ENCODE data around the gene ZDHHC20.

ZDHHC20 gene

GRCh38 chr13:21458813-21459701 lies at the start of gene ZDHHC20:
Gene ZDHHC20 (minus strand): TSS chr13:21459303. CDS start chr13:21459171, 132 bp downstream.
- FAIRE-seq: no peak

- FAIRE-seq: no peak
Observed at GRCh38 chr13:21504379-21504778, 45.3 kb upstream of the ZDHHC20 start.

- FAIRE-seq: no peak
Observed at GRCh38 chr13:21501686-21502085, 42.6 kb upstream of the ZDHHC20 start.

- FAIRE-seq: no peak
Observed at GRCh38 chr13:21486322-21486721, 27.2 kb upstream of the ZDHHC20 start.

GRCh38 chr13:21483748-21484147 lies 24.6 kb upstream of the ZDHHC20 start:
- FAIRE-seq: no peak

GRCh38 chr13:21481359-21481758 lies 22.3 kb upstream of the ZDHHC20 start:
- FAIRE-seq: no peak

GRCh38 chr13:21478881-21479808 lies 20.0 kb upstream of the ZDHHC20 start:
- FAIRE-seq: peak; percentile 78

- peak; percentile 58 for FAIRE-seq
Observed at GRCh38 chr13:21476893-21477472, 17.9 kb upstream of the ZDHHC20 start.

GRCh38 chr13:21475115-21475514 lies 16.0 kb upstream of the ZDHHC20 start:
- no peak for FAIRE-seq

GRCh38 chr13:21470785-21471184 lies 11.7 kb upstream of the ZDHHC20 start:
- FAIRE-seq: no peak

GRCh38 chr13:21466527-21466926 lies 7.4 kb upstream of the ZDHHC20 start:
- FAIRE-seq: no peak

GRCh38 chr13:21465710-21466160 lies 6.6 kb upstream of the ZDHHC20 start:
- no peak for FAIRE-seq

- no peak for FAIRE-seq
Observed at GRCh38 chr13:21463424-21463823, 4.3 kb upstream of the ZDHHC20 start.

- FAIRE-seq: no peak
Observed at GRCh38 chr13:21461131-21461530, 2.0 kb upstream of the ZDHHC20 start.

- FAIRE-seq: no peak
Observed at GRCh38 chr13:21458451-21458812, 671 bp downstream of the ZDHHC20 start.

- FAIRE-seq: no peak
Observed at GRCh38 chr13:21453387-21454081, 5.6 kb downstream of the ZDHHC20 start.

GRCh38 chr13:21450936-21451335 lies 8.2 kb downstream of the ZDHHC20 start:
- no peak for FAIRE-seq

GRCh38 chr13:21446656-21447055 lies 12.4 kb downstream of the ZDHHC20 start:
- no peak for FAIRE-seq

- no peak for FAIRE-seq
Observed at GRCh38 chr13:21445759-21446158, 13.3 kb downstream of the ZDHHC20 start.

GRCh38 chr13:21443171-21443570 lies 15.9 kb downstream of the ZDHHC20 start:
- FAIRE-seq: no peak

GRCh38 chr13:21436582-21436981 lies 22.5 kb downstream of the ZDHHC20 start:
- no peak for FAIRE-seq

- FAIRE-seq: no peak
Observed at GRCh38 chr13:21435687-21436151, 23.4 kb downstream of the ZDHHC20 start.

Data from G401.6 (cell line).